Measurements from ENCODE around the gene ADAT2.
A peak's percentile ranks its signal among the peaks of the same experiment; 100 is the strongest.

- TF ChIP-seq CTCF (IDR thresholded peaks at IDR 0.05; ENCODE audit: extremely low read depth in 1 of 2, insufficient read depth in 1 of 2, low read depth in 1 of 2, low read length in 2 of 2) = no peak
- TF ChIP-seq MAX (IDR thresholded peaks at IDR 0.05; ENCODE audit: insufficient read depth, insufficient read length) = peak; percentile 48
- no peak for TF ChIP-seq FOS (IDR thresholded peaks at IDR 0.05; ENCODE audit: borderline replicate concordance, insufficient read depth, low read length)
Measured at GRCh38 chr6:143449714-143450452, 612 bp downstream of the ADAT2 start.
